Measurements from ENCODE around the gene CEP104. TPM values are rescaled to one million over a fixed set of nuclear protein-coding genes. Genes with fewer than 3 reads are reported as not detected.
A peak's percentile ranks its signal among the peaks of the same experiment; 100 is the strongest.

Gene CEP104
- total and polyA plus RNA-seq, 2 donors (not counting 1 experiment from before 2014, with no cell fraction given): 25.4 to 28.9 TPM

DNA sequence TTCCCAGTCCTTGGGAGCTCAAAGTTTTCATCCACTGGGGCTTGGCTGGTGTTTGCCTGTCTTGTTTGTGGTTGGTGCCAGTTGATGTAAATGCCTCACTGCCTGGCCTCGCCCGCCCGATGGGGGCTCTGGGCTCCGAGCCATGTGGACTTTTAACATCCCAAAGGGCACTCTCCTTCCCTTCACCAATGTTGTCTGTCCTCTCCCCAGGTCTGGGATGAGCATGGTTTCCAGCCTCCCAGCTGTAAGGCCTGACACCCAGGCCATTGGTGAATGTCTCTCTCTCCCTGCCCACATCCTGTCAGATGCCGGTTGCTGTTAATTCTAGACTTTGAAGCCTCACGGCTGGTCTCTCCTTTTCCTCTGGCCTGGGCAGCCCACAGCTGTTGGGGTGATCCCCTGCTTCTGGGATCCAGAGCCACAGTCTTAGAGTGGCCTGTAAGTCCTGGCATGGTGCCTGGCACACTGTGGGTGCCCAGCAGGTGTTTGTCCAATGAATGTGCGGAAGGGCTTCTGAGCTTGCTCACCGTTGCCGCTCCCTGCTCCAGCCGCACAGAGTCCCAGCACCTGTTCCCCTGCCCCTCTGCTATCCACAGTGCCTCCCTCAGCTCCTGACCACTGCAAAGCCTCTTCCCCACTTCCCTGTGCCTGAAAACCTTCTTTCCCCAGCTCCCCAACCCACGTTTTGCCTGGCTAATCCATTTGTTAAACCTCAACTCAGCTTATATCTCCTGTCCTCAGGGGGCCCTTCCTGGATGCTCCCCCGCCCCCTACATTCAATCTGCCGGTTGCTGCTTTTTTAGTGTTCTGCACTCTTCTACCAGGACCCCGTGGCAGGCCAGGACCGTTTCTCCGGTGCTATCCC lies 46.4 kb upstream of the CEP104 start:
- no peak overlapping the region for H3K27ac ChIP-seq (ENCODE audit: insufficient read depth, low read length)
- peak in 1 of 2 donors; percentile 12 for DNase-seq (ENCODE audit: low read depth in 2 of 2)
- no peak overlapping the region for H3K4me3 ChIP-seq (replicated peaks in 1 of 4; ENCODE audit: control extremely low read depth in 1 of 4, insufficient read depth in 1 of 4, low read depth in 3 of 4, low read length in 4 of 4)

DNA sequence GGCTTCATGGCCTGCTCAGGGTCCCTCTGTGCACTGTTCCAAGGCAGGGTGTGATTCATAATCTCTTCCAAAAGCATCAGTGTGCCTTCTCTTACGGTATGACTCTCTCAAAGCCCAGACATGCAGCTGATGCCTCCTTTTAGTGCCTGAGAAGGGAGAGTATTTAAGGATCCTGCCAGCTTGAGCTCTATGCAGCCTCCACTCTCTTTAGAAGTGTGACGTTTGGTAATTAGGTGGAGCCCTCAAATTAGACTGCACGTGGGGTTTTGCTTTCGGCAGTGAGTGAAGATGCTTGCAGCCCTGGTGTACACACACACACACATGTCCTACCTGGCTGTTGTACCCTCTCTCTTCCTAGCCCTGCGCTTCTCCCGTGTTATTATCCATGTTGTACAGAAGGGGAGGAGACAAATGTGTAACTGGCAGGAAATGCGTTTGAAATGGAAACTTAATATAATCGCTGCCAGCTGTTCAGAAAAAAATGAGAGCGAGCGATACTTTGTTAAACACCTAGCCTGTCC lies 45.6 kb upstream of the CEP104 start:
- no peaks in the 10 kb centered on the region for H3K4me1 ChIP-seq (ENCODE audit: control insufficient read depth, extremely low read depth, insufficient read depth, low read length)
- no peak overlapping the region for H3K27ac ChIP-seq (ENCODE audit: insufficient read depth, low read length)
- no peak overlapping the region for H2AFZ ChIP-seq (ENCODE audit: low read length)
- H3K9ac ChIP-seq (ENCODE audit: insufficient read depth, low read length): no peak overlapping the region
- H3K79me2 ChIP-seq (ENCODE audit: control insufficient read depth, insufficient read depth, low read length): peaks cover 23% of the 10 kb centered on the region
- TF ChIP-seq CTCF (conservative IDR thresholded peaks at IDR 0.05 in 1 of 2, IDR thresholded peaks at IDR 0.05 in 1 of 2; ENCODE audit: low read depth in 1 of 2, low read length in 2 of 2) (no peak), EZH2 (IDR thresholded peaks at IDR 0.05; ENCODE audit: low read length, missing control alignments) (no peak)
- no peaks in the 10 kb centered on the region for H3K36me3 ChIP-seq (ENCODE audit: control insufficient read depth, insufficient read depth, low read length)
- no peaks in the 10 kb centered on the region for H3K9me3 ChIP-seq (ENCODE audit: control insufficient read depth, insufficient read depth, low read depth, low read length)
- no peak for DNase-seq (ENCODE audit: low read depth in 2 of 2)
- H4K20me1 ChIP-seq (ENCODE audit: control insufficient read depth, extremely low read depth, insufficient read depth, low read length): no peaks in the 10 kb centered on the region
- no peak overlapping the region for H3K4me2 ChIP-seq (ENCODE audit: extremely low read depth, insufficient read depth, low read length)
- no peaks in the 10 kb centered on the region for H3K27me3 ChIP-seq (ENCODE audit: control insufficient read depth, insufficient read depth, low read length)
- no peak overlapping the region for H3K4me3 ChIP-seq (replicated peaks in 1 of 4; ENCODE audit: control extremely low read depth in 1 of 4, insufficient read depth in 1 of 4, low read depth in 3 of 4, low read length in 4 of 4)

More for the DNA sequence above, 46.4 kb upstream of the CEP104 start:
- no peaks in the 10 kb centered on the region for H3K9me3 ChIP-seq (ENCODE audit: control insufficient read depth, insufficient read depth, low read depth, low read length)
- TF ChIP-seq CTCF (conservative IDR thresholded peaks at IDR 0.05 in 1 of 2, IDR thresholded peaks at IDR 0.05 in 1 of 2; ENCODE audit: low read depth in 1 of 2, low read length in 2 of 2) (no peak), EZH2 (IDR thresholded peaks at IDR 0.05; ENCODE audit: low read length, missing control alignments) (no peak)
- no peak overlapping the region for H3K4me2 ChIP-seq (ENCODE audit: extremely low read depth, insufficient read depth, low read length)
- no peak overlapping the region for H2AFZ ChIP-seq (ENCODE audit: low read length)
- no peaks in the 10 kb centered on the region for H4K20me1 ChIP-seq (ENCODE audit: control insufficient read depth, extremely low read depth, insufficient read depth, low read length)
- no peaks in the 10 kb centered on the region for H3K4me1 ChIP-seq (ENCODE audit: control insufficient read depth, extremely low read depth, insufficient read depth, low read length)
- H3K27me3 ChIP-seq (ENCODE audit: control insufficient read depth, insufficient read depth, low read length): no peaks in the 10 kb centered on the region
- H3K9ac ChIP-seq (ENCODE audit: insufficient read depth, low read length): no peak overlapping the region
- no peaks in the 10 kb centered on the region for H3K36me3 ChIP-seq (ENCODE audit: control insufficient read depth, insufficient read depth, low read length)
- peaks cover 16% of the 10 kb centered on the region for H3K79me2 ChIP-seq (ENCODE audit: control insufficient read depth, insufficient read depth, low read length)

GRCh38 chr1:3902111-3902511 lies 45.1 kb upstream of the CEP104 start:
- no peaks in the 10 kb centered on the region for H3K9me3 ChIP-seq (ENCODE audit: control insufficient read depth, insufficient read depth, low read depth, low read length)

More at GRCh38 chr1:3902111-3902511, 45.1 kb upstream of the CEP104 start:
- Histone ChIP-seq H4K20me1 (ENCODE audit: control insufficient read depth, extremely low read depth, insufficient read depth, low read length) (no peaks in the 10 kb centered on the region), H3K4me2 (ENCODE audit: extremely low read depth, insufficient read depth, low read length) (no peak overlapping the region), H3K36me3 (ENCODE audit: control insufficient read depth, insufficient read depth, low read length) (no peaks in the 10 kb centered on the region), H3K4me3 (replicated peaks in 1 of 4; ENCODE audit: control extremely low read depth in 1 of 4, insufficient read depth in 1 of 4, low read depth in 3 of 4, low read length in 4 of 4) (no peak overlapping the region), H3K27ac (ENCODE audit: insufficient read depth, low read length) (no peak overlapping the region), H3K9ac (ENCODE audit: insufficient read depth, low read length) (no peak overlapping the region), H2AFZ (ENCODE audit: low read length) (no peak overlapping the region), H3K79me2 (ENCODE audit: control insufficient read depth, insufficient read depth, low read length) (peaks cover 27% of the 10 kb centered on the region), H3K4me1 (ENCODE audit: control insufficient read depth, extremely low read depth, insufficient read depth, low read length) (no peaks in the 10 kb centered on the region), H3K27me3 (ENCODE audit: control insufficient read depth, insufficient read depth, low read length) (no peaks in the 10 kb centered on the region)
- DNase-seq (ENCODE audit: low read depth in 2 of 2): no peak
- TF ChIP-seq EZH2 (IDR thresholded peaks at IDR 0.05; ENCODE audit: low read length, missing control alignments) (no peak), CTCF (conservative IDR thresholded peaks at IDR 0.05 in 1 of 2, IDR thresholded peaks at IDR 0.05 in 1 of 2; ENCODE audit: low read depth in 1 of 2, low read length in 2 of 2) (no peak)

Measured in fibroblast of lung (primary cell).